Peyer's patch (tissue), 4 donors: ENCODE measurements around the gene ZMIZ1.

Source experiments
- POLR2A ChIP-seq, 2 donors: fragments of 450-650 bp; IDR thresholded peaks; one replicate each; pipeline ENCODE4 v1.5.1; 2017; ENCODE audit warnings: antibody characterized with exemption in 2 of 2, mild to moderate bottlenecking in 2 of 2, moderate library complexity in 2 of 2
- TF ChIP-seq, protein P1 (sequence below), 6 experiments: fragments of 450-650 bp in 4 of 6; fragments of 200-600 bp in 2 of 6; sonication (generic) in 1 of 6; IDR thresholded peaks; one replicate each; pipeline ENCODE4 v1.5.1; 2017 to 2019; ENCODE audit warnings: antibody characterized with exemption in 6 of 6, mild to moderate bottlenecking in 3 of 6, moderate library complexity in 1 of 6

DNA sequence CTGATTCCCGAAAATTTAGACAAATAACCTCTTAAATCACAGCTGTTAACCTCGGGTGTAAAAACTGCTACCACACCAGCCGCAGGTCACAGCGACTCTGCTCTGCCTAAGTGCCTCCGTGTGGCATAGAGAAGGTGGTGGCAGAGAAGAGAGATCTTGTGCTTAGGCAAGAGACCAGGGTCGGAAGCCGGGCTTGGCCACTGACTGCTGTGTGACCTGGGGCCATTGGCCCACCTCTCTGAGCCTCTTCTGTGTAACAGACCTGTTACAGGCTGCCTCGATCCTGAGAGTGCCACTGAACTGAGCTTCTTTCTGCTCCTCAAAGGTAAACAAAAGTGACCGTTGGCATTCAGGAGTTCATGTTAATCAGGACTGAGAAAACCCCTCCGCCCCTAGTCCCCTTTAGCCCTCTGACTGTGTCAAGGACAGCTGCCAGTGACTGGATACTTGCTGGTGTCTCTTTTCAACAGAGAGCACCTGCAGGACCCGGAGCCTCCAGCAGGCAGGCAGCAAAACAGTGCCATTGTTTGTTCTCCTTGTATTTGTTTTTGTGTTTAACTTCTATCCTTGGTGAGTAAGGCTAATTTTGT, 36.5 kb downstream of the ZMIZ1 start:
- TF ChIP-seq, protein P1, sequence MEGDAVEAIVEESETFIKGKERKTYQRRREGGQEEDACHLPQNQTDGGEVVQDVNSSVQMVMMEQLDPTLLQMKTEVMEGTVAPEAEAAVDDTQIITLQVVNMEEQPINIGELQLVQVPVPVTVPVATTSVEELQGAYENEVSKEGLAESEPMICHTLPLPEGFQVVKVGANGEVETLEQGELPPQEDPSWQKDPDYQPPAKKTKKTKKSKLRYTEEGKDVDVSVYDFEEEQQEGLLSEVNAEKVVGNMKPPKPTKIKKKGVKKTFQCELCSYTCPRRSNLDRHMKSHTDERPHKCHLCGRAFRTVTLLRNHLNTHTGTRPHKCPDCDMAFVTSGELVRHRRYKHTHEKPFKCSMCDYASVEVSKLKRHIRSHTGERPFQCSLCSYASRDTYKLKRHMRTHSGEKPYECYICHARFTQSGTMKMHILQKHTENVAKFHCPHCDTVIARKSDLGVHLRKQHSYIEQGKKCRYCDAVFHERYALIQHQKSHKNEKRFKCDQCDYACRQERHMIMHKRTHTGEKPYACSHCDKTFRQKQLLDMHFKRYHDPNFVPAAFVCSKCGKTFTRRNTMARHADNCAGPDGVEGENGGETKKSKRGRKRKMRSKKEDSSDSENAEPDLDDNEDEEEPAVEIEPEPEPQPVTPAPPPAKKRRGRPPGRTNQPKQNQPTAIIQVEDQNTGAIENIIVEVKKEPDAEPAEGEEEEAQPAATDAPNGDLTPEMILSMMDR (IDR thresholded peaks at IDR 0.05) = peak in 1 of 6 experiments; percentile 17
- TF ChIP-seq POLR2A (IDR thresholded peaks at IDR 0.05) = no peak
